Sigmoid colon (tissue), 4 donors: ENCODE measurements around the gene MPC1.

Experiments used
- EP300 ChIP-seq, 4 donors: sonication (generic); formaldehyde crosslinking; IDR thresholded peaks; one replicate each; pipeline ENCODE4 v1.6.1; 2017; ENCODE audit warnings: antibody characterized with exemption in 4 of 4
- POLR2A ChIP-seq, 2 donors: fragments of 450-650 bp; IDR thresholded peaks; one replicate each; pipeline ENCODE4 v1.6.1; 2016; ENCODE audit warnings: antibody characterized with exemption in 2 of 2, mild to moderate bottlenecking in 2 of 2, moderate library complexity in 2 of 2
- TF ChIP-seq, protein P1 (sequence below), 4 experiments: fragments of 450-650 bp in 3 of 4; fragments of 200-600 bp in 1 of 4; IDR thresholded peaks; one replicate each; pipeline ENCODE4 v1.5.1; 2016 to 2019; ENCODE audit warnings: antibody characterized with exemption in 4 of 4, mild to moderate bottlenecking in 3 of 4, moderate library complexity in 2 of 4

DNA sequence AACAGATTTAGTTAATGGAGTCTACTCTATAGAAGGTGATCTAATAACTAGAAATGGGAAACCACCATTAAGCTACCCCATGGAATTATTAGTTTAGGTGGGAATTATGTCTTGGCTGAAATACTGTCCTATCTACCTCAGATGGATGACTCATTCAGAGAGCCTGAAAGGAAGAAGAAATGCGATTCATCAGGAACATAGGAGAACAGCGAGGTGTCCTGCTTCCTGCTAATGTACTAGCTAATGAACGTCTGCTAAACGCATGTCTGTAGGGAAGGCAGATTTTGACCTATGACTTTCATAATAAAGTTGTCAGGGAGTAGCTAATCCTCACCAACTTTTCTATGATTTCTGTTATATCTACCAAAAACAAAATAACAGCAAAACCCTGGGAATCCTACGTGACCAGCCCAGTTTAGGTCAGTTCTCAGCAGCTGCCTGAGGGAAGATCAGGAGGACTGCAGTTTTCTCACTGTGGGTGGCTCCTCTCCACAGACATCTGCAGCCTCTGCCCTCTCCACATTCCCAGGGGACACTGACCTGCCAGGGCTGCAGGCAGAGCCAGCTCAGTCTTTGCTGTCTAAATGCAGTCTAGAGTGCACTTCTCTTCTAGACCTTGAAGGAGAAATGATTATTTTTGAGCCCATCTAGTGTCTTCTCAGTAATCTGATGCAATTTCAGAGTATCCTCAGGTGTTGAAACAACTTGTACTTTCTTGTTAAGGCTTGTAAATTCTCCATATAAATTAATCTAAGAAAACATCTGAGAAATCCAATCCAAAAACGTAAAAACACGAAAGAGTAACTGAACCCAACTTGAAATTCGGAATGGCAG is 22.3 kb downstream of the MPC1 start:
- TF ChIP-seq POLR2A (IDR thresholded peaks at IDR 0.05), result no peak
- TF ChIP-seq, protein P1, sequence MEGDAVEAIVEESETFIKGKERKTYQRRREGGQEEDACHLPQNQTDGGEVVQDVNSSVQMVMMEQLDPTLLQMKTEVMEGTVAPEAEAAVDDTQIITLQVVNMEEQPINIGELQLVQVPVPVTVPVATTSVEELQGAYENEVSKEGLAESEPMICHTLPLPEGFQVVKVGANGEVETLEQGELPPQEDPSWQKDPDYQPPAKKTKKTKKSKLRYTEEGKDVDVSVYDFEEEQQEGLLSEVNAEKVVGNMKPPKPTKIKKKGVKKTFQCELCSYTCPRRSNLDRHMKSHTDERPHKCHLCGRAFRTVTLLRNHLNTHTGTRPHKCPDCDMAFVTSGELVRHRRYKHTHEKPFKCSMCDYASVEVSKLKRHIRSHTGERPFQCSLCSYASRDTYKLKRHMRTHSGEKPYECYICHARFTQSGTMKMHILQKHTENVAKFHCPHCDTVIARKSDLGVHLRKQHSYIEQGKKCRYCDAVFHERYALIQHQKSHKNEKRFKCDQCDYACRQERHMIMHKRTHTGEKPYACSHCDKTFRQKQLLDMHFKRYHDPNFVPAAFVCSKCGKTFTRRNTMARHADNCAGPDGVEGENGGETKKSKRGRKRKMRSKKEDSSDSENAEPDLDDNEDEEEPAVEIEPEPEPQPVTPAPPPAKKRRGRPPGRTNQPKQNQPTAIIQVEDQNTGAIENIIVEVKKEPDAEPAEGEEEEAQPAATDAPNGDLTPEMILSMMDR (IDR thresholded peaks at IDR 0.05), result no peak
- no peak for TF ChIP-seq EP300 (IDR thresholded peaks at IDR 0.05)
